ENCODE data around the gene AP3M1. TPM values are rescaled to one million over a fixed set of nuclear protein-coding genes. Genes with fewer than 3 reads are reported as not detected.

Gene AP3M1
- total RNA-seq, 1 experiment from 2014 or later: 34.4 TPM

- TF ChIP-seq ELF1 (IDR thresholded peaks at IDR 0.05; ENCODE audit: borderline replicate concordance, low read depth) (no peak), SIN3A (IDR thresholded peaks at IDR 0.05; ENCODE audit: low read depth) (no peak), SRF (IDR thresholded peaks at IDR 0.05; ENCODE audit: low read depth) (no peak), ZNF274 (IDR thresholded peaks at IDR 0.05; ENCODE audit: low read depth, low read length) (no peak), YY1 (IDR thresholded peaks at IDR 0.05; ENCODE audit: extremely low read depth, insufficient replicate concordance, low read depth, low read length) (no peak), MAX (IDR thresholded peaks at IDR 0.05) (no peak), EZH2phosphoT487 (IDR thresholded peaks at IDR 0.05; ENCODE audit: borderline replicate concordance) (no peak), TCF7L2 (IDR thresholded peaks at IDR 0.05; ENCODE audit: borderline replicate concordance, extremely low read depth, insufficient read depth, insufficient read length) (no peak), EGR1 (IDR thresholded peaks at IDR 0.05; ENCODE audit: low read depth) (no peak), REST (IDR thresholded peaks at IDR 0.05; ENCODE audit: low read depth) (no peak), RAD21 (IDR thresholded peaks at IDR 0.05; ENCODE audit: low read depth) (no peak), JUND (IDR thresholded peaks at IDR 0.05) (no peak), CBX3 (IDR thresholded peaks at IDR 0.05; ENCODE audit: low read depth) (no peak), CTCF (IDR thresholded peaks at IDR 0.05 in 2 of 3, conservative IDR thresholded peaks at IDR 0.05 in 1 of 3; ENCODE audit: borderline replicate concordance in 1 of 3, insufficient read depth in 1 of 3, low read depth in 2 of 3, low read length in 2 of 3) (no peak), POLR2A (IDR thresholded peaks at IDR 0.05; ENCODE audit: borderline replicate concordance, extremely low read depth, insufficient read depth, insufficient read length) (no peak)
- H2AFZ ChIP-seq (ENCODE audit: low read depth, low read length, poor library complexity, severe bottlenecking): no peak overlapping the region
- H3K27ac ChIP-seq (ENCODE audit: low read depth, low read length): no peak overlapping the region
- no peaks in the 10 kb centered on the region for H3K9me2 ChIP-seq (ENCODE audit: insufficient read depth)
- intact Hi-C loops (cut with micrococcal nuclease): no loop called here
- H4K20me1 ChIP-seq (ENCODE audit: insufficient read depth): peaks cover 6% of the 10 kb centered on the region; the same call in 1 of the 2 replicates
- no peak overlapping the region for H3K9ac ChIP-seq (ENCODE audit: low read length)
- ATAC-seq (no peak), DNase-seq (ENCODE audit: low read depth, low spot score) (no peak)
- H3K27me3 ChIP-seq (ENCODE audit: insufficient read depth, low read length): no peaks in the 10 kb centered on the region
- POLR2A ChIA-PET: no interaction called here
- RAD21 ChIA-PET (ENCODE audit: low non-redundant PET in 1 of 2, low total read pairs in 2 of 2, uncharacterized antibody in 2 of 2, unreplicated experiment in 2 of 2): no interaction called here
- BruUV-seq (replicated peaks): no TSS peak
- H3K4me3 ChIP-seq (replicated peaks in 1 of 2; ENCODE audit: low read depth in 1 of 2, low read length in 2 of 2): no peak overlapping the region
- CTCF ChIA-PET: no interaction called here
- H3K9me3 ChIP-seq (ENCODE audit: control insufficient read depth in 1 of 2, insufficient read depth in 1 of 2, low read depth in 1 of 2, low read length in 2 of 2): no peaks in the 10 kb centered on the region
- peaks cover 45 to 70% of the 10 kb centered on the region in 2 experiments; a peak in 3 of 4 replicates for H3K36me3 ChIP-seq (ENCODE audit: control insufficient read depth in 1 of 2, insufficient read depth in 2 of 2, low read length in 2 of 2)
- H3K4me2 ChIP-seq (ENCODE audit: low read length): no peak overlapping the region
- peaks cover 3% of the 10 kb centered on the region; the same call in 1 of the 2 replicates for H3K79me2 ChIP-seq (ENCODE audit: insufficient read depth, low read length)
- H3K4me1 ChIP-seq (ENCODE audit: control insufficient read depth in 1 of 2, insufficient read depth in 2 of 2, low read length in 2 of 2): no peaks in the 10 kb centered on the region
Observed at GRCh38 chr10:74099420-74099819, 51.2 kb downstream of the AP3M1 start.

Data from HCT116 (cell line).